Measurements from ENCODE around the gene MID1. TPM values are rescaled to one million over a fixed set of nuclear protein-coding genes. Genes with fewer than 3 reads are reported as not detected.

The MID1 gene
- total RNA-seq, 1 experiment from 2014 or later = 32.4 TPM

- ChIA-PET CTCF (no interaction called here), POLR2A (no interaction called here)
Measured at GRCh38 chrX:10567136-10567535, 53.2 kb downstream of the MID1 start.

GRCh38 chrX:10566716-10567097, 53.7 kb downstream of the MID1 start:
- CTCF ChIA-PET = no interaction called here

More at GRCh38 chrX:10567136-10567535, 53.2 kb downstream of the MID1 start:
- ATAC-seq (no peak), DNase-seq (ENCODE audit: low read depth, low spot score) (no peak)
- in situ Hi-C loops (cut with HindIII; ENCODE audit: low pct_unique_long_range_greater_than_20kb, low sequenced_read_pairs) (no loop called here), intact Hi-C loops (cut with micrococcal nuclease; ENCODE audit: unreplicated experiment) (no loop called here)
- Histone ChIP-seq H3K4me3 (ENCODE audit: low read depth in 2 of 2, low read length in 2 of 2) (no peak overlapping the region), H3K36me3 (ENCODE audit: control insufficient read depth, insufficient read depth, low read length) (no peaks in the 10 kb centered on the region), H3K4me1 (ENCODE audit: control insufficient read depth, insufficient read depth, low read length) (peaks cover 16% of the 10 kb centered on the region), H3K27ac (ENCODE audit: low read length) (no peak overlapping the region), H3K9me3 (ENCODE audit: control insufficient read depth, insufficient read depth, low read depth, low read length) (no peaks in the 10 kb centered on the region), H3K27me3 (ENCODE audit: control insufficient read depth, insufficient read depth, low read length) (no peaks in the 10 kb centered on the region)
- no TSS peak for BruUV-seq (replicated peaks)
- TF ChIP-seq TCF7L2 (IDR thresholded peaks at IDR 0.05; ENCODE audit: low read depth, low read length) = no peak
- TF ChIP-seq SIN3A (IDR thresholded peaks at IDR 0.05; ENCODE audit: borderline replicate concordance, insufficient read depth, low read depth, low read length) = no peak
- TF ChIP-seq CTCF (IDR thresholded peaks at IDR 0.05) = no peak
- no peak for TF ChIP-seq REST (IDR thresholded peaks at IDR 0.05; ENCODE audit: insufficient read depth in 1 of 2, low read depth in 2 of 2, low read length in 1 of 2)
- no peak for TF ChIP-seq POLR2AphosphoS5 (IDR thresholded peaks at IDR 0.05; ENCODE audit: low read depth, low read length)

More at GRCh38 chrX:10566716-10567097, 53.7 kb downstream of the MID1 start:
- H3K36me3 ChIP-seq (ENCODE audit: control insufficient read depth, insufficient read depth, low read length) = no peaks in the 10 kb centered on the region
- no peak overlapping the region for H3K4me3 ChIP-seq (ENCODE audit: low read depth in 2 of 2, low read length in 2 of 2)
- no peaks in the 10 kb centered on the region for H3K9me3 ChIP-seq (ENCODE audit: control insufficient read depth, insufficient read depth, low read depth, low read length)
- DNase-seq (ENCODE audit: low read depth, low spot score) = no peak
- H3K4me1 ChIP-seq (ENCODE audit: control insufficient read depth, insufficient read depth, low read length) = peaks cover 16% of the 10 kb centered on the region
- ATAC-seq = no peak
- in situ Hi-C loops (cut with HindIII; ENCODE audit: low pct_unique_long_range_greater_than_20kb, low sequenced_read_pairs) (no loop called here), intact Hi-C loops (cut with micrococcal nuclease; ENCODE audit: unreplicated experiment) (no loop called here)
- H3K27me3 ChIP-seq (ENCODE audit: control insufficient read depth, insufficient read depth, low read length) = no peaks in the 10 kb centered on the region
- BruUV-seq (replicated peaks) = no TSS peak
- TF ChIP-seq POLR2AphosphoS5 (IDR thresholded peaks at IDR 0.05; ENCODE audit: low read depth, low read length) (no peak), TCF7L2 (IDR thresholded peaks at IDR 0.05; ENCODE audit: low read depth, low read length) (no peak), REST (IDR thresholded peaks at IDR 0.05; ENCODE audit: insufficient read depth in 1 of 2, low read depth in 2 of 2, low read length in 1 of 2) (no peak), SIN3A (IDR thresholded peaks at IDR 0.05; ENCODE audit: borderline replicate concordance, insufficient read depth, low read depth, low read length) (no peak), CTCF (IDR thresholded peaks at IDR 0.05) (no peak)
- no peak overlapping the region for H3K27ac ChIP-seq (ENCODE audit: low read length)
- POLR2A ChIA-PET = no interaction called here
